IPS-18a (cell line): ENCODE data around the gene LCE3A.
"Not testable (repeated sequence)": the region's sequence is repeated elsewhere in the genome, so short reads cannot be mapped to it uniquely, and the experiment has no call there.

ENCODE experiments used
- H3K27ac ChIP-seq: one replicate; pipeline ENCODE4 v1.5.1; 2013; ENCODE audit warnings: low read length
- H3K27me3 ChIP-seq: one replicate; pipeline ENCODE4 v1.6.1; 2013; ENCODE audit warnings: mild to moderate bottlenecking, low read length; ENCODE audit not compliant: control insufficient read depth, insufficient read depth
- H3K36me3 ChIP-seq: one replicate; pipeline ENCODE4 v1.6.1; 2013; ENCODE audit warnings: low read depth, low read length; ENCODE audit not compliant: control insufficient read depth
- H3K4me1 ChIP-seq: one replicate; pipeline ENCODE4 v1.6.1; 2013; ENCODE audit warnings: low read depth, low read length; ENCODE audit not compliant: control insufficient read depth
- H3K4me3 ChIP-seq: one replicate; pipeline ENCODE4 v1.5.1; 2013; ENCODE audit warnings: low read length
- H3K9ac ChIP-seq: one replicate; pipeline ENCODE4 v1.6.1; 2013; ENCODE audit warnings: mild to moderate bottlenecking, low read length, moderate library complexity
- H3K9me3 ChIP-seq: one replicate; pipeline ENCODE4 v1.6.1; 2013; ENCODE audit warnings: low read depth, low read length; ENCODE audit not compliant: control insufficient read depth

The LCE3A gene

GRCh38 chr1:152630596-152630995 lies 7.7 kb upstream of the LCE3A start:
- Histone ChIP-seq H3K9ac (no peak overlapping the region), H3K27me3 (no peaks in the 10 kb centered on the region), H3K4me1 (no peaks in the 10 kb centered on the region), H3K36me3 (no peaks in the 10 kb centered on the region), H3K9me3 (peaks cover 83% of the 10 kb centered on the region), H3K27ac (no peak overlapping the region), H3K4me3 (no peak overlapping the region)

- Histone ChIP-seq H3K9ac (no peak overlapping the region), H3K4me3 (no peak overlapping the region), H3K27me3 (no peaks in the 10 kb centered on the region), H3K36me3 (no peaks in the 10 kb centered on the region), H3K4me1 (no peaks in the 10 kb centered on the region), H3K27ac (no peak overlapping the region), H3K9me3 (peaks cover 72% of the 10 kb centered on the region)
Observed at GRCh38 chr1:152626744-152627143, 3.8 kb upstream of the LCE3A start.

GRCh38 chr1:152623203-152623844 lies 421 bp upstream of the LCE3A start:
- Histone ChIP-seq H3K27ac (no peak overlapping the region), H3K9me3 (peaks cover 73% of the 10 kb centered on the region), H3K4me3 (no peak overlapping the region), H3K9ac (no peak overlapping the region), H3K36me3 (no peaks in the 10 kb centered on the region), H3K4me1 (no peaks in the 10 kb centered on the region), H3K27me3 (no peaks in the 10 kb centered on the region)

- Histone ChIP-seq H3K4me1 (no peaks in the 10 kb centered on the region), H3K27me3 (no peaks in the 10 kb centered on the region), H3K4me3 (no peak overlapping the region), H3K36me3 (no peaks in the 10 kb centered on the region), H3K9ac (no peak overlapping the region), H3K9me3 (peaks cover 69% of the 10 kb centered on the region), H3K27ac (no peak overlapping the region)
Observed at GRCh38 chr1:152621993-152622392, 910 bp downstream of the LCE3A start.

- no peaks in the 10 kb centered on the region for H3K27me3 ChIP-seq
- H3K9ac ChIP-seq: no peak within 1 kb of the TSS
- peaks cover 39% of the 10 kb centered on the region for H3K9me3 ChIP-seq
- H3K4me1 ChIP-seq: no peaks in the 10 kb centered on the region
- H3K27ac ChIP-seq: no peak within 1 kb of the TSS
- H3K4me3 ChIP-seq: no peak within 1 kb of the TSS
- no peaks in the 10 kb centered on the region for H3K36me3 ChIP-seq
Observed at GRCh38 chr1:152613511-152613910, 9.4 kb downstream of the LCE3A start, which contains the start of gene LCE3B. LCE3B (plus strand) TSS chr1:152613811; CDS start chr1:152613811, 0 bp downstream.

GRCh38 chr1:152599934-152600333 lies 23.0 kb downstream of the LCE3A start, which contains the start of gene LCE3C:
LCE3C (plus strand) TSS chr1:152600234; CDS start chr1:152600732, 498 bp downstream.
- no peak within 1 kb of the TSS for H3K27ac ChIP-seq
- peaks cover 35% of the 10 kb centered on the region for H3K9me3 ChIP-seq
- no peak within 1 kb of the TSS for H3K4me3 ChIP-seq
- no peaks in the 10 kb centered on the region for H3K27me3 ChIP-seq
- no peak within 1 kb of the TSS for H3K9ac ChIP-seq
- H3K4me1 ChIP-seq: no peaks in the 10 kb centered on the region
- no peaks in the 10 kb centered on the region for H3K36me3 ChIP-seq

GRCh38 chr1:152596986-152597385 lies 25.9 kb downstream of the LCE3A start:
- Histone ChIP-seq H3K9ac (no peak overlapping the region), H3K9me3 (peaks cover 36% of the 10 kb centered on the region)

GRCh38 chr1:152585586-152585985 lies 37.3 kb downstream of the LCE3A start:
- Histone ChIP-seq H3K27ac (no peak overlapping the region), H3K36me3 (no peaks in the 10 kb centered on the region), H3K9ac (no peak overlapping the region), H3K27me3 (no peaks in the 10 kb centered on the region), H3K4me1 (no peaks in the 10 kb centered on the region), H3K4me3 (no peak overlapping the region), H3K9me3 (peaks cover 26% of the 10 kb centered on the region)

More at GRCh38 chr1:152596986-152597385, 25.9 kb downstream of the LCE3A start:
- no peak overlapping the region for H3K27ac ChIP-seq
- H3K4me1 ChIP-seq: no peaks in the 10 kb centered on the region
- no peak overlapping the region for H3K4me3 ChIP-seq
- H3K36me3 ChIP-seq: no peaks in the 10 kb centered on the region
- H3K27me3 ChIP-seq: no peaks in the 10 kb centered on the region

- H3K27ac ChIP-seq: no peak overlapping the region
- peaks cover 46% of the 10 kb centered on the region for H3K9me3 ChIP-seq
- no peak overlapping the region for H3K9ac ChIP-seq
- no peak overlapping the region for H3K4me3 ChIP-seq
- H3K4me1 ChIP-seq: no peaks in the 10 kb centered on the region
- H3K27me3 ChIP-seq: no peaks in the 10 kb centered on the region
- H3K36me3 ChIP-seq: no peaks in the 10 kb centered on the region
Observed at GRCh38 chr1:152582647-152583046, 40.3 kb downstream of the LCE3A start.

GRCh38 chr1:152580433-152580832 lies 42.5 kb downstream of the LCE3A start, which contains the start of gene LCE3D:
LCE3D (minus strand) TSS chr1:152580516; CDS start chr1:152579936, 580 bp downstream.
- H3K9ac ChIP-seq: no peak within 1 kb of the TSS
- H3K9me3 ChIP-seq: peaks cover 61% of the 10 kb centered on the region
- no peaks in the 10 kb centered on the region for H3K27me3 ChIP-seq
- H3K27ac ChIP-seq: no peak within 1 kb of the TSS
- no peak within 1 kb of the TSS for H3K4me3 ChIP-seq
- H3K36me3 ChIP-seq: no peaks in the 10 kb centered on the region
- H3K4me1 ChIP-seq: no peaks in the 10 kb centered on the region

GRCh38 chr1:152579526-152579925 lies 43.4 kb downstream of the LCE3A start:
- not testable (repeated sequence) for H3K36me3 ChIP-seq, H3K9ac ChIP-seq, H3K27ac ChIP-seq, H3K27me3 ChIP-seq, H3K4me3 ChIP-seq, H3K4me1 ChIP-seq
- H3K9me3 ChIP-seq: peaks cover 70% of the 10 kb centered on the region

GRCh38 chr1:152577168-152577567 lies 45.7 kb downstream of the LCE3A start:
- no peaks in the 10 kb centered on the region for H3K36me3 ChIP-seq
- H3K9ac ChIP-seq: no peak overlapping the region
- no peak overlapping the region for H3K4me3 ChIP-seq
- H3K9me3 ChIP-seq: peaks cover 77% of the 10 kb centered on the region
- H3K27me3 ChIP-seq: no peaks in the 10 kb centered on the region
- no peak overlapping the region for H3K27ac ChIP-seq
- no peaks in the 10 kb centered on the region for H3K4me1 ChIP-seq
